Measurements from ENCODE around the gene ATP13A5.

The ATP13A5 gene

DNA sequence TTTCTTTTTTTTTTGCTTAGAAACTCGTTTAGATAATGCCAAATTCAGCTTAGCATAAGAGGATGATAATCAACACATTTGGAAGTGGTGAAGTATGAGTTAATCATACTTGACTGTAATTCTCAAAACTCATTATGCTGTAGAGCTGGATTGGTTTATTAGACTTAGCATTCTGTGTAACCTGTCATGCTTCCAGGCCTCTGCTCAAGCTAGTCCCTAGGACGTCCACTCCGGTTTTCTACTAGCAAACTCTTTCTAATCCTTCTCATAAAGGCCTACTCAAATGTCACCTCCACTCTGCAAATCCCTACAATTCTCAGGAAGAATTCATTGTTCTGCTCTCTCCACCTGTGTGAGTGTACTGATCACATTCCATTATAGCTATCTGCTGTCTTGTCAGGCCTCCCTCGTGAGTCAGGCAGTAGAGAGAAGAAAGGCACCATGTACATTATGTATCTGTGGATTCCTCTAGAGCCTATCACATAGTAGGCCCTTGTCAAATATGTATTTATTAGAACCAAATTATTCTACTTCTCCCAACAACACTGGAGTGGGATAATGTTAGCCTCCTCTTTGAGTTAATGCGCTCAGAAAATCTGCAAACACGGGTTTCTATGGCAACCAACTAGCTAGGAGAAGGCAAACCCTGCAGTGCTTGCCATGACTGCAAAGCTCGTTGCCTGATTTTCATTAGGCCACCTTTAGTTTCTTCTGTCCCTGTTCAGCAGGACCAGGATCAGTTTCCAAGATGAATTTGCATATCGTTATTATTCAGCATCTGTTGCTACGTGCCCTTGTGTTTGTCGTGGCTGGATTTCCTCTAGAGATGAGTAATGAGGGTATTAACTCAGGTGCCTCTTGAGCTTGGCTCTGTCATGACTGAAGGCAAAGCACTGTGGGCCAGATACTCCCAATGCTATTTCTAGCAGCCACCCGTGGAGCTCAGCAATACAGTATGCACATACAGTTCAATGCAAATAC, 30.7 kb downstream of the ATP13A5 start:
- no peak overlapping the region for H3K27ac ChIP-seq (replicated peaks; ENCODE audit: low read length)
- DNase-seq (ENCODE audit: low spot score) = no peak
- H2BK12ac ChIP-seq (ENCODE audit: low read length) = no peak overlapping the region
- H2BK5ac ChIP-seq (ENCODE audit: low read length) = no peak overlapping the region
- H2AFZ ChIP-seq (ENCODE audit: low read length) = no peak overlapping the region
- no peak overlapping the region for H2BK120ac ChIP-seq (ENCODE audit: low read depth, low read length)
- H3K4me1 ChIP-seq (ENCODE audit: control insufficient read depth in 2 of 2, insufficient read depth in 1 of 2, low read depth in 1 of 2, low read length in 2 of 2) = peaks cover 0 to 10% of the 10 kb centered on the region in 2 donors
- H3K27me3 ChIP-seq (ENCODE audit: control insufficient read depth in 3 of 3, insufficient read depth in 3 of 3, low read depth in 1 of 3, low read length in 3 of 3) = no peaks in the 10 kb centered on the region
- H3K79me1 ChIP-seq (ENCODE audit: low read depth, low read length) = no peaks in the 10 kb centered on the region
- no peak overlapping the region for H2AK5ac ChIP-seq (ENCODE audit: low read depth, low read length)
- no peak overlapping the region for H3K14ac ChIP-seq (ENCODE audit: low read length)
- H4K91ac ChIP-seq (ENCODE audit: low read depth, low read length, poor library complexity) = no peak overlapping the region
- H3K9ac ChIP-seq (ENCODE audit: low read depth, low read length, poor library complexity) = no peak overlapping the region
- no peak overlapping the region for H2BK15ac ChIP-seq (ENCODE audit: low read length)
- H4K8ac ChIP-seq (ENCODE audit: low read depth, low read length) = no peak overlapping the region
- no peaks in the 10 kb centered on the region for H3K9me3 ChIP-seq (replicated peaks in 1 of 2; ENCODE audit: control insufficient read depth in 2 of 2, insufficient read depth in 1 of 2, low read depth in 1 of 2, low read length in 2 of 2)
- H3K4ac ChIP-seq (ENCODE audit: low read length) = no peak overlapping the region
- H3K23ac ChIP-seq (ENCODE audit: low read depth, low read length, poor library complexity) = no peak overlapping the region
- no peaks in the 10 kb centered on the region for H3K36me3 ChIP-seq (replicated peaks in 1 of 2; ENCODE audit: control insufficient read depth in 2 of 2, insufficient read depth in 2 of 2, low read length in 2 of 2)
- H3K4me3 ChIP-seq (ENCODE audit: low read length in 2 of 2) = no peak overlapping the region
- no peak overlapping the region for H3K18ac ChIP-seq (ENCODE audit: low read length)
- WGBS, 2 donors (ENCODE audit: extremely low coverage in 2 of 2, insufficient read length in 2 of 2, insufficient replicate concordance in 1 of 2) = no CpG with 5 or more reads among the region's 11 CpGs
- no peak overlapping the region for H3K4me2 ChIP-seq (ENCODE audit: insufficient read depth, low read length, poor library complexity, severe bottlenecking)

DNA sequence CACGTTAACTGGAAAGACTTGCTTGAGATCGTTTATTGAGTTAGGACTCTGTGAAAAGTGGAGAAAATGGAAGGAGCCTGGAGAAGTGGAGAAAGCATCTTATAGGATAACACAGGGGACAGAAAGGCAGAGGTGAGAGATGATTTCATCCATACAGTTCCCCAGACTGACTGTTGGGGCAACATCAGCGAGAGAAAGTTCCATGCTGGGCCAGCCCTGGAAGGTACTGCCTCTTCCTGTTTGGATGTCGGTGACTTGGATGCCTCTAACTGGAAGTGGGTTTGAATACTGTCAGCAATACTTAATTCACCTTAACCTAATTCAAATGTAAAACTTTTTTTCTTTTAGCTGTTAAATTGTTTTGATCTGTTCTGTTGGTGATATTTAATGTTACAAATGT, 32.3 kb downstream of the ATP13A5 start:
- H4K91ac ChIP-seq (ENCODE audit: low read depth, low read length, poor library complexity) = no peak overlapping the region
- H2BK15ac ChIP-seq (ENCODE audit: low read length) = no peak overlapping the region
- no peak overlapping the region for H3K23ac ChIP-seq (ENCODE audit: low read depth, low read length, poor library complexity)
- H3K9ac ChIP-seq (ENCODE audit: low read depth, low read length, poor library complexity) = no peak overlapping the region
- H3K4me3 ChIP-seq (ENCODE audit: low read length in 2 of 2) = no peak overlapping the region
- H3K79me1 ChIP-seq (ENCODE audit: low read depth, low read length) = no peaks in the 10 kb centered on the region
- WGBS, 2 donors (ENCODE audit: extremely low coverage in 2 of 2, insufficient read length in 2 of 2, insufficient replicate concordance in 1 of 2) = no CpG with 5 or more reads among the region's 4 CpGs
- H3K9me3 ChIP-seq (replicated peaks in 1 of 2; ENCODE audit: control insufficient read depth in 2 of 2, insufficient read depth in 1 of 2, low read depth in 1 of 2, low read length in 2 of 2) = no peaks in the 10 kb centered on the region
- H3K18ac ChIP-seq (ENCODE audit: low read length) = no peak overlapping the region
- H2AK5ac ChIP-seq (ENCODE audit: low read depth, low read length) = no peak overlapping the region
- H2BK12ac ChIP-seq (ENCODE audit: low read length) = no peak overlapping the region
- no peak overlapping the region for H2BK5ac ChIP-seq (ENCODE audit: low read length)
- H3K4me1 ChIP-seq (ENCODE audit: control insufficient read depth in 2 of 2, insufficient read depth in 1 of 2, low read depth in 1 of 2, low read length in 2 of 2) = peaks cover 0 to 10% of the 10 kb centered on the region in 2 donors
- no peak overlapping the region for H3K4me2 ChIP-seq (ENCODE audit: insufficient read depth, low read length, poor library complexity, severe bottlenecking)
- H2AFZ ChIP-seq (ENCODE audit: low read length) = no peak overlapping the region
- H3K27ac ChIP-seq (replicated peaks; ENCODE audit: low read length) = no peak overlapping the region
- DNase-seq (ENCODE audit: low spot score) = no peak
- H2BK120ac ChIP-seq (ENCODE audit: low read depth, low read length) = no peak overlapping the region
- H4K8ac ChIP-seq (ENCODE audit: low read depth, low read length) = no peak overlapping the region
- no peaks in the 10 kb centered on the region for H3K36me3 ChIP-seq (replicated peaks in 1 of 2; ENCODE audit: control insufficient read depth in 2 of 2, insufficient read depth in 2 of 2, low read length in 2 of 2)
- peaks cover 0 to 1% (median 0%) of the 10 kb centered on the region in 3 experiments for H3K27me3 ChIP-seq (ENCODE audit: control insufficient read depth in 3 of 3, insufficient read depth in 3 of 3, low read depth in 1 of 3, low read length in 3 of 3)
- no peak overlapping the region for H3K4ac ChIP-seq (ENCODE audit: low read length)
- no peak overlapping the region for H3K14ac ChIP-seq (ENCODE audit: low read length)

DNA sequence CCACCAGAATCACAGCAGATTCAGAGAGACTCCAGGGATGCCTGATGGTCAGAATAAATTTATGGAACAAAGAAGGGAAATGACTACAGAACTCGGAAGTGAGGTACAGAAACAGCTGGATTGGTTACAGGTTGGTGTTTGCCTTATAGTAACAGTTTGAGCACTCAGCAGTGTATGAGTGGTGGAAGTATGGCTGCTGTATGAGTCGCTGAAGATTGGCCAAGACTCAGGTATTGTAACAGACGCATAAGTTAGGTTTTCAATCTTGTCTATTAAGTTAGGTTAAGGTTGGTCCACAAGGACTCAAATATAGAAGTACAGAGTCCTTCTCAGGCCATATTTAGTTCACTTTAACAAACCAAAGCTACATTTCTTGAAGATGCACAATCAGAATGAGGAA, 33.1 kb downstream of the ATP13A5 start:
- no peak overlapping the region for H3K4ac ChIP-seq (ENCODE audit: low read length)
- H4K91ac ChIP-seq (ENCODE audit: low read depth, low read length, poor library complexity) = no peak overlapping the region
- H3K27me3 ChIP-seq (ENCODE audit: control insufficient read depth in 3 of 3, insufficient read depth in 3 of 3, low read depth in 1 of 3, low read length in 3 of 3) = peaks cover 0 to 2% (median 0%) of the 10 kb centered on the region in 3 experiments
- no peaks in the 10 kb centered on the region for H3K36me3 ChIP-seq (replicated peaks in 1 of 2; ENCODE audit: control insufficient read depth in 2 of 2, insufficient read depth in 2 of 2, low read length in 2 of 2)
- H2BK5ac ChIP-seq (ENCODE audit: low read length) = no peak overlapping the region
- H2BK120ac ChIP-seq (ENCODE audit: low read depth, low read length) = no peak overlapping the region
- no peak overlapping the region for H3K9ac ChIP-seq (ENCODE audit: low read depth, low read length, poor library complexity)
- no peak overlapping the region for H3K14ac ChIP-seq (ENCODE audit: low read length)
- H3K4me2 ChIP-seq (ENCODE audit: insufficient read depth, low read length, poor library complexity, severe bottlenecking) = no peak overlapping the region
- no peaks in the 10 kb centered on the region for H3K79me1 ChIP-seq (ENCODE audit: low read depth, low read length)
- no peak overlapping the region for H2BK15ac ChIP-seq (ENCODE audit: low read length)
- H3K9me3 ChIP-seq (replicated peaks in 1 of 2; ENCODE audit: control insufficient read depth in 2 of 2, insufficient read depth in 1 of 2, low read depth in 1 of 2, low read length in 2 of 2) = no peaks in the 10 kb centered on the region
- no peak overlapping the region for H3K18ac ChIP-seq (ENCODE audit: low read length)
- WGBS, 2 donors (ENCODE audit: extremely low coverage in 2 of 2, insufficient read length in 2 of 2, insufficient replicate concordance in 1 of 2) = no CpG with 5 or more reads among the region's 3 CpGs
- H3K4me1 ChIP-seq (ENCODE audit: control insufficient read depth in 2 of 2, insufficient read depth in 1 of 2, low read depth in 1 of 2, low read length in 2 of 2) = peaks cover 0 to 10% of the 10 kb centered on the region in 2 donors
- H2AFZ ChIP-seq (ENCODE audit: low read length) = no peak overlapping the region
- H4K8ac ChIP-seq (ENCODE audit: low read depth, low read length) = no peak overlapping the region
- no peak overlapping the region for H3K4me3 ChIP-seq (ENCODE audit: low read length in 2 of 2)
- DNase-seq (ENCODE audit: low spot score) = no peak
- no peak overlapping the region for H2AK5ac ChIP-seq (ENCODE audit: low read depth, low read length)
- H2BK12ac ChIP-seq (ENCODE audit: low read length) = no peak overlapping the region
- H3K23ac ChIP-seq (ENCODE audit: low read depth, low read length, poor library complexity) = no peak overlapping the region
- no peak overlapping the region for H3K27ac ChIP-seq (replicated peaks; ENCODE audit: low read length)

DNA sequence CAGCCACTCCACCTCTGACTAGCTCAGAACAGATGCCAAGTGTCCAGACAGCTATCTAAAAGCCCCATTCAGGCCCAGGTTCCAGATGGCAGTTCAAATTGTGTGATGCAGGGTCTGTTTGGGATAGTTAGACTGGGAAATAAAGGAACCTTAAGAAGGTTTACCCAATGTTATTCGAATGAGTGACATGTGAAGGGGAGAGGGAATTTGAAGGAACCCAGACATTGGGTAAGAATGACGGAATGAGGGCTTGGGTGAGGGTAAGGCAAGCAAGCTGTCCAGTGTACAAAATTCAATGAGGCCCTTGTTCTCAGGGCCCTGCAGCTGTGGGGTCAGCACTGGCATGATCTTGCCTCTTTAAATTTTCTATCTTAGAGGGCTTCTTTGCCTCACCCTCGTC, 34.1 kb downstream of the ATP13A5 start:
- H2BK5ac ChIP-seq (ENCODE audit: low read length) = no peak overlapping the region
- H2BK15ac ChIP-seq (ENCODE audit: low read length) = no peak overlapping the region
- H3K18ac ChIP-seq (ENCODE audit: low read length) = no peak overlapping the region
- H3K9ac ChIP-seq (ENCODE audit: low read depth, low read length, poor library complexity) = no peak overlapping the region
- peaks cover 0 to 10% of the 10 kb centered on the region in 2 donors for H3K4me1 ChIP-seq (ENCODE audit: control insufficient read depth in 2 of 2, insufficient read depth in 1 of 2, low read depth in 1 of 2, low read length in 2 of 2)
- H3K36me3 ChIP-seq (replicated peaks in 1 of 2; ENCODE audit: control insufficient read depth in 2 of 2, insufficient read depth in 2 of 2, low read length in 2 of 2) = no peaks in the 10 kb centered on the region
- H3K9me3 ChIP-seq (replicated peaks in 1 of 2; ENCODE audit: control insufficient read depth in 2 of 2, insufficient read depth in 1 of 2, low read depth in 1 of 2, low read length in 2 of 2) = no peaks in the 10 kb centered on the region
- H2BK120ac ChIP-seq (ENCODE audit: low read depth, low read length) = no peak overlapping the region
- no peak overlapping the region for H2AK5ac ChIP-seq (ENCODE audit: low read depth, low read length)
- H2AFZ ChIP-seq (ENCODE audit: low read length) = no peak overlapping the region
- no peak overlapping the region for H2BK12ac ChIP-seq (ENCODE audit: low read length)
- H3K23ac ChIP-seq (ENCODE audit: low read depth, low read length, poor library complexity) = no peak overlapping the region
- peaks cover 0 to 2% (median 0%) of the 10 kb centered on the region in 3 experiments for H3K27me3 ChIP-seq (ENCODE audit: control insufficient read depth in 3 of 3, insufficient read depth in 3 of 3, low read depth in 1 of 3, low read length in 3 of 3)
- no peaks in the 10 kb centered on the region for H3K79me1 ChIP-seq (ENCODE audit: low read depth, low read length)
- H3K4me2 ChIP-seq (ENCODE audit: insufficient read depth, low read length, poor library complexity, severe bottlenecking) = no peak overlapping the region
- H3K14ac ChIP-seq (ENCODE audit: low read length) = no peak overlapping the region
- H3K4ac ChIP-seq (ENCODE audit: low read length) = no peak overlapping the region
- H4K8ac ChIP-seq (ENCODE audit: low read depth, low read length) = no peak overlapping the region
- no peak overlapping the region for H4K91ac ChIP-seq (ENCODE audit: low read depth, low read length, poor library complexity)
- WGBS, 2 donors (ENCODE audit: extremely low coverage in 2 of 2, insufficient read length in 2 of 2, insufficient replicate concordance in 1 of 2) = no CpG with 5 or more reads among the region's 3 CpGs
- no peak overlapping the region for H3K4me3 ChIP-seq (ENCODE audit: low read length in 2 of 2)
- DNase-seq (ENCODE audit: low spot score) = no peak
- H3K27ac ChIP-seq (replicated peaks; ENCODE audit: low read length) = no peak overlapping the region

All from neuronal stem cell (in vitro differentiated cells).